Measurements from ENCODE around the gene ABHD12B. TPM values are rescaled to one million over a fixed set of nuclear protein-coding genes. Genes with fewer than 3 reads are reported as not detected.
A peak's percentile ranks its signal among the peaks of the same experiment; 100 is the strongest.

ABHD12B gene
- total and polyA plus RNA-seq, 2 of the 13 experiments (the other 11 are each of a cell fraction or from before 2014, with no cell fraction given) = not detected

- DNase-seq (ENCODE audit: low spot score) (no peak), FAIRE-seq (no peak), ATAC-seq (peak; percentile 56)
- Histone ChIP-seq H3K27me3 (ENCODE audit: control insufficient read depth in 1 of 2, insufficient read depth in 2 of 2, low read length in 2 of 2) (peaks cover 0 to 3% of the 10 kb centered on the region in 2 experiments; a peak in 1 of 5 replicates), H3K9me3 (ENCODE audit: low read length) (no peaks in the 10 kb centered on the region), H3K79me2 (ENCODE audit: insufficient read depth, low read length) (no peaks in the 10 kb centered on the region), H2AFZ (ENCODE audit: low read length) (no peak overlapping the region), H3K4me3 (replicated peaks in 1 of 3; ENCODE audit: insufficient read depth in 1 of 3, low read depth in 2 of 3, low read length in 3 of 3) (peak overlapping the region; percentile 49 to 93 (median 77)), H3K4me2 (ENCODE audit: low read depth, low read length) (peak overlapping the region; percentile 98), H3K36me3 (replicated peaks in 1 of 2; ENCODE audit: control insufficient read depth in 1 of 2, insufficient read depth in 2 of 2, low read length in 2 of 2) (no peaks in the 10 kb centered on the region), H3K27ac (ENCODE audit: extremely low read length, insufficient read depth, low read length) (no peak overlapping the region), H3K4me1 (ENCODE audit: insufficient read depth, low read length) (peaks cover 23% of the 10 kb centered on the region), H3K9ac (ENCODE audit: insufficient read depth, low read depth, low read length) (peak overlapping the region; percentile 55; the same call in 1 of the 2 replicates), H4K20me1 (ENCODE audit: insufficient read depth, low read length) (no peaks in the 10 kb centered on the region)
- CTCF ChIA-PET (ENCODE audit: low intra/inter-chr PET ratio, low total read pairs) = no interaction called here
- POLR2A ChIA-PET = interaction anchor here (1.3 to 2.1 kb wide), 4 partner anchors 16 to 85 kb away, joined by 3 to 10 read pairs (median 4); partner anchors contain the start of gene PYGL
- TF ChIP-seq ZNF143 (CRISPR knock-in tag; IDR thresholded peaks at IDR 0.05) (peak; percentile 57), ZBTB26 (CRISPR knock-in tag; IDR thresholded peaks at IDR 0.05; ENCODE audit: borderline replicate concordance) (no peak), TOE1 (CRISPR knock-in tag; IDR thresholded peaks at IDR 0.05) (no peak), ZNF749 (CRISPR knock-in tag; IDR thresholded peaks at IDR 0.05; ENCODE audit: borderline replicate concordance) (no peak), UBTF (CRISPR knock-in tag; IDR thresholded peaks at IDR 0.05) (0 out of 2 replicates have a peak, but pooled peaks have one; percentile 13), ZNF326 (CRISPR knock-in tag; IDR thresholded peaks at IDR 0.05; ENCODE audit: borderline replicate concordance) (no peak), CCDC6 (CRISPR knock-in tag; IDR thresholded peaks at IDR 0.05) (0 out of 2 replicates have a peak, but pooled peaks have one; percentile 25), ZFY (CRISPR knock-in tag; IDR thresholded peaks at IDR 0.05) (no peak), NFAT5 (CRISPR knock-in tag; IDR thresholded peaks at IDR 0.05) (no peak), MED1 (CRISPR knock-in tag; IDR thresholded peaks at IDR 0.05) (no peak)
- 0% methylated on average over 1 of the region's 1 CpG for WGBS (ENCODE audit: low lambda C conversion rate)
- intact Hi-C loops (cut with micrococcal nuclease; ENCODE audit: unreplicated experiment) = no loop called here
- in situ Hi-C loops (cut with HindIII; ENCODE audit: extremely low pct_ligation_motif_present, low pct_unique_long_range_greater_than_20kb) = no loop called here
- no TSS peak for BruUV-seq (replicated peaks)
Measured at GRCh38 chr14:50859296-50859624, 12.6 kb upstream of the ABHD12B start.
